ENCODE measurements around the gene RABGAP1L. TPM values are rescaled to one million over a fixed set of nuclear protein-coding genes. Genes with fewer than 3 reads are reported as not detected.

RABGAP1L gene
- total and polyA plus RNA-seq, 4 donors, result 4.8 to 53.5 (median 18.8) TPM

GRCh38 chr1:174963529-174964125 is 804.3 kb downstream of the RABGAP1L start:
- no peaks in the 10 kb centered on the region for H3K36me3 ChIP-seq (ENCODE audit: control insufficient read depth in 4 of 4, insufficient read depth in 3 of 4, low read depth in 1 of 4, low read length in 3 of 4)
- H3K9ac ChIP-seq (ENCODE audit: low read depth in 1 of 2, low read length in 2 of 2), result no peak overlapping the region
- no peaks in the 10 kb centered on the region for H3K27me3 ChIP-seq (ENCODE audit: control insufficient read depth in 4 of 4, insufficient read depth in 4 of 4, low read length in 3 of 4)
- no peak for DNase-seq (ENCODE audit: low spot score)
- H3K27ac ChIP-seq (ENCODE audit: low read depth in 1 of 2, low read length in 2 of 2), result peak overlapping the region; percentile 35 to 50
- WGBS, result 52% methylated on average over 2 of the region's 2 CpGs
- no peak for TF ChIP-seq JUND (IDR thresholded peaks at IDR 0.05)
- TF ChIP-seq NR2F2 (IDR thresholded peaks at IDR 0.05), result peak; percentile 58
- H3K4me1 ChIP-seq (ENCODE audit: control insufficient read depth in 4 of 4, insufficient read depth in 4 of 4, low read length in 3 of 4), result peaks cover 6 to 21% (median 17%) of the 10 kb centered on the region in 4 donors
- H3K4me3 ChIP-seq (ENCODE audit: low read depth in 1 of 3, low read length in 3 of 3), result no peak overlapping the region
- no peaks in the 10 kb centered on the region for H3K9me3 ChIP-seq (ENCODE audit: control insufficient read depth in 4 of 4, low read length in 3 of 4)

DNA sequence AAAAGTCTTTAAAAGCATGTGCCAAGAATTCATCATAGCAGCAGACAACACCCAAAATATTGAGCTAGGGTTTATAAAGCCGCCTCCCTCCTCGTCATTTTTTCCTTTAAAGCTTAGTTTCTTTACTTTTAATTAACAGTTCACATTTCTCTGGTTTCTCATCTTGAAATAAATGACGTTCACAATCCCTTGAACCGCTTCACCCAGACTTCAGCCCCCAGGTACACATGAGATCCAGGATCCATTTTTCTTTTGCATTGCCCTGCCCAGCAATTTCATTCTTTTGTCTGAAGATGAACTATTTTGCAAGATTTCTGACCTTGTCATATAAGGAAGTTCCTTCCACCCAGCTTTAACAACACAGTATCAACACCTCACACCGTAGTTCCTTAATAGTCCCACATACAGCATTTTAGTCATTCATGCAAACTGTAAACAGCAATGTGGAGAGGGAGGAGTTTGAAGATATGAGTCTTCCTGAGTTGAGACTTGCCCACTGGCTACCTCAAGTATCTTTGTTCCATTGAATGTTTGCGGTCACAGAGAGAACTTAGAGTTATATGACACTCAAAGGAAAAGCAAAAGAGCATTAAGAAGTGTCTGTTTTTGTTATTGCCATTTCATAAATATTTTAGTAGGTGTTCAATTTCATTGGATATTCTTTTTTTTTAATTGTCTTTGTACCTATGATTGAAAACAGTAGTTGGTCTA is 805.1 kb downstream of the RABGAP1L start:
- peak overlapping the region in 1 of 2 donors; percentile 18 for H3K9ac ChIP-seq (ENCODE audit: low read depth in 1 of 2, low read length in 2 of 2)
- H3K9me3 ChIP-seq (ENCODE audit: control insufficient read depth in 4 of 4, low read length in 3 of 4), result no peaks in the 10 kb centered on the region
- WGBS, result 56% methylated on average over 6 of the region's 6 CpGs
- no peaks in the 10 kb centered on the region for H3K27me3 ChIP-seq (ENCODE audit: control insufficient read depth in 4 of 4, insufficient read depth in 4 of 4, low read length in 3 of 4)
- peak overlapping the region; percentile 35 to 54 for H3K27ac ChIP-seq (ENCODE audit: low read depth in 1 of 2, low read length in 2 of 2)
- no peak for DNase-seq (ENCODE audit: low spot score)
- H3K4me3 ChIP-seq (ENCODE audit: low read depth in 1 of 3, low read length in 3 of 3), result no peak overlapping the region
- no peaks in the 10 kb centered on the region for H3K36me3 ChIP-seq (ENCODE audit: control insufficient read depth in 4 of 4, insufficient read depth in 3 of 4, low read depth in 1 of 4, low read length in 3 of 4)
- TF ChIP-seq SP1 (IDR thresholded peaks at IDR 0.05) (peak; percentile 6), FOXA1 (IDR thresholded peaks at IDR 0.05) (no peak), NR2F2 (IDR thresholded peaks at IDR 0.05) (no peak), CTCF (IDR thresholded peaks at IDR 0.05; ENCODE audit: low read depth, low read length, missing input control) (no peak), FOXA2 (IDR thresholded peaks at IDR 0.05) (no peak)
- H3K4me1 ChIP-seq (ENCODE audit: control insufficient read depth in 4 of 4, insufficient read depth in 4 of 4, low read length in 3 of 4), result peaks cover 6 to 21% (median 17%) of the 10 kb centered on the region in 4 donors

DNA sequence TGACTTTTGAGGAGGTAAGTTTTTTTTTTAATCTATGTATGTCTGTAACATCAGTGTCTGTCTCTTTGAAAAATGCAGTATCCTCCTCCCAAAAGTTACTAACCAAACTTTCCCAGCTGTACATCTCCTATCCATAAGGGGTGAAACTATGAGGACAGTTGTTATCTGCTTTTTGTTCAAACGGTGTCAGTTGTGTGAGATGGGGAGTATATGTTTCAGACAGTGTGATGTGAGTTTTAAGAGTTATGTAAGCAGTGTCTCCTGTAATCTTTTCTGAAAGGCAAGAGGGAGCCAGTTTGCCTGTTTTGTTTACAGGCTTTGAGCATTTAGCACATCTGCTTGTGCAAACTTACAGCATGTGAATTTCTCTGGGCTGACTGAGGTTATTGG is 805.6 kb downstream of the RABGAP1L start:
- Histone ChIP-seq H3K9ac (ENCODE audit: low read depth in 1 of 2, low read length in 2 of 2) (peak overlapping the region; percentile 18 to 63), H3K27ac (ENCODE audit: low read depth in 1 of 2, low read length in 2 of 2) (peak overlapping the region; percentile 54 to 61), H3K27me3 (ENCODE audit: control insufficient read depth in 4 of 4, insufficient read depth in 4 of 4, low read length in 3 of 4) (no peaks in the 10 kb centered on the region), H3K36me3 (ENCODE audit: control insufficient read depth in 4 of 4, insufficient read depth in 3 of 4, low read depth in 1 of 4, low read length in 3 of 4) (peaks cover 0 to 2% (median 0%) of the 10 kb centered on the region in 4 donors), H3K4me3 (ENCODE audit: low read depth in 1 of 3, low read length in 3 of 3) (peak overlapping the region in 1 of 3 donors; percentile 13), H3K9me3 (ENCODE audit: control insufficient read depth in 4 of 4, low read length in 3 of 4) (no peaks in the 10 kb centered on the region), H3K4me1 (ENCODE audit: control insufficient read depth in 4 of 4, insufficient read depth in 4 of 4, low read length in 3 of 4) (peaks cover 6 to 21% (median 17%) of the 10 kb centered on the region in 4 donors)
- 20% methylated on average over 1 of the region's 1 CpG for WGBS
- no peak for TF ChIP-seq CTCF (IDR thresholded peaks at IDR 0.05; ENCODE audit: low read depth, low read length, missing input control)
- TF ChIP-seq FOXA1 (IDR thresholded peaks at IDR 0.05), result no peak
- TF ChIP-seq RAD21 (IDR thresholded peaks at IDR 0.05), result peak; percentile 15 to 16
- no peak for TF ChIP-seq GABPA (IDR thresholded peaks at IDR 0.05 in 1 of 2, conservative IDR thresholded peaks at IDR 0.05 in 1 of 2)
- TF ChIP-seq TAF1 (conservative IDR thresholded peaks at IDR 0.05), result no peak
- TF ChIP-seq SP1 (IDR thresholded peaks at IDR 0.05), result no peak
- TF ChIP-seq, protein P1, sequence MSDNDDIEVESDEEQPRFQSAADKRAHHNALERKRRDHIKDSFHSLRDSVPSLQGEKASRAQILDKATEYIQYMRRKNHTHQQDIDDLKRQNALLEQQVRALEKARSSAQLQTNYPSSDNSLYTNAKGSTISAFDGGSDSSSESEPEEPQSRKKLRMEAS (IDR thresholded peaks at IDR 0.05), result no peak
- TF ChIP-seq ZBTB33 (IDR thresholded peaks at IDR 0.05), result no peak
- TF ChIP-seq FOXA2 (IDR thresholded peaks at IDR 0.05), result peak; percentile 11
- no peak for DNase-seq (ENCODE audit: low spot score)

Measured in liver (tissue), 9 donors.